Endothelial cell of umbilical vein (primary cell): ENCODE data around the gene GDI1.

ENCODE experiments used
- EZH2 ChIP-seq: IDR thresholded peaks from 2 replicates; pipeline ENCODE4 v1.6.1; 2012; ENCODE audit warnings: borderline replicate concordance, low read depth, mild to moderate bottlenecking, moderate library complexity, low read length, inconsistent platforms; ENCODE audit not compliant: severe bottlenecking
- JUN ChIP-seq: IDR thresholded peaks from 2 replicates; pipeline ENCODE4 v1.6.1; 2011; ENCODE audit warnings: borderline replicate concordance, low read depth; ENCODE audit not compliant: insufficient read length, insufficient read depth
- MYC ChIP-seq: IDR thresholded peaks from one replicate; pipeline ENCODE4 v1.6.1; 2011; ENCODE audit warnings: mild to moderate bottlenecking, low read depth, low read length
- POLR2A ChIP-seq: IDR thresholded peaks from 2 replicates; pipeline ENCODE4 v1.6.1; 2012; ENCODE audit warnings: low read depth, mild to moderate bottlenecking, control low read depth, low read length
- TF ChIP-seq, protein P1 (sequence below): IDR thresholded peaks from 2 replicates; pipeline ENCODE4 v1.6.1; 2011; ENCODE audit not compliant: insufficient read depth, insufficient read length
- TF ChIP-seq, protein P2 (sequence below), 2 donors: IDR thresholded peaks; 1 replicate in 1 of 2; 2 replicates in 1 of 2; pipeline ENCODE4 v1.5.1; 2011; ENCODE audit warnings: low read length in 2 of 2, mild to moderate bottlenecking in 2 of 2, moderate library complexity in 2 of 2, control low read depth in 1 of 2, inconsistent platforms in 1 of 2, low read depth in 1 of 2; ENCODE audit not compliant: insufficient read depth in 1 of 2; ENCODE audit errors: extremely low read depth in 1 of 2

DNA sequence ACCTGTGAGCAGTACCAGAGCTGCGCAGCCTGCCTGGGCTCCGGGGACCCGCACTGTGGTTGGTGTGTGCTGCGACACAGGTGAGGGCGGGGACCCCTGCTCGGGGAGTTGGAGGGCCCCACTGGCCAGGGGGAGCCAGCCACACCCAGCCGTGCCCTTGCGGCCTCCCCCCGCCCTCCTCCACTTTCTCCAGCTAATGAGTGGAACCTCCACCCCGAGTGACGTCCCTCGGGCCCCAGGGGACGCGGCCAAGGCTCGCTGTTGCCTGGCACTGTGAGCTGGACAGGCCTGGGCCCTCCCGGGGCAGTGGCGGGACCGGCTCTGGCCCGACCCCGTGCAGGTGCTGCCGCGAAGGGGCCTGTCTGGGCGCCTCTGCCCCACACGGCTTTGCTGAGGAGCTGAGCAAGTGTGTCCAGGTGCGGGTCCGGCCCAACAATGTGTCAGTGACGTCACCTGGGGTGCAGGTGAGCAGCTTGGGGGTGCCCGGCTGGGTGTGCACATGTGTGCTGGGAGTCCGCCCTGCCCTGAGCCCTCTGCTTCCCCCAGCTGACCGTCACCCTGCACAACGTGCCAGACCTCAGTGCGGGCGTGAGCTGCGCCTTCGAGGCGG is 26.8 kb downstream of the GDI1 start:
- TF ChIP-seq, protein P1, sequence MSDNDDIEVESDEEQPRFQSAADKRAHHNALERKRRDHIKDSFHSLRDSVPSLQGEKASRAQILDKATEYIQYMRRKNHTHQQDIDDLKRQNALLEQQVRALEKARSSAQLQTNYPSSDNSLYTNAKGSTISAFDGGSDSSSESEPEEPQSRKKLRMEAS, result no peak
- TF ChIP-seq, protein P2, sequence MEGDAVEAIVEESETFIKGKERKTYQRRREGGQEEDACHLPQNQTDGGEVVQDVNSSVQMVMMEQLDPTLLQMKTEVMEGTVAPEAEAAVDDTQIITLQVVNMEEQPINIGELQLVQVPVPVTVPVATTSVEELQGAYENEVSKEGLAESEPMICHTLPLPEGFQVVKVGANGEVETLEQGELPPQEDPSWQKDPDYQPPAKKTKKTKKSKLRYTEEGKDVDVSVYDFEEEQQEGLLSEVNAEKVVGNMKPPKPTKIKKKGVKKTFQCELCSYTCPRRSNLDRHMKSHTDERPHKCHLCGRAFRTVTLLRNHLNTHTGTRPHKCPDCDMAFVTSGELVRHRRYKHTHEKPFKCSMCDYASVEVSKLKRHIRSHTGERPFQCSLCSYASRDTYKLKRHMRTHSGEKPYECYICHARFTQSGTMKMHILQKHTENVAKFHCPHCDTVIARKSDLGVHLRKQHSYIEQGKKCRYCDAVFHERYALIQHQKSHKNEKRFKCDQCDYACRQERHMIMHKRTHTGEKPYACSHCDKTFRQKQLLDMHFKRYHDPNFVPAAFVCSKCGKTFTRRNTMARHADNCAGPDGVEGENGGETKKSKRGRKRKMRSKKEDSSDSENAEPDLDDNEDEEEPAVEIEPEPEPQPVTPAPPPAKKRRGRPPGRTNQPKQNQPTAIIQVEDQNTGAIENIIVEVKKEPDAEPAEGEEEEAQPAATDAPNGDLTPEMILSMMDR (IDR thresholded peaks at IDR 0.05; ENCODE audit: extremely low read depth in 1 of 2, insufficient read depth in 1 of 2, low read depth in 1 of 2, low read length in 2 of 2), result no peak
- TF ChIP-seq JUN (no peak), MYC (no peak), EZH2 (no peak), POLR2A (no peak)
